CD4-positive, alpha-beta T cell treated with Interleukin-15 for 4 hours (primary cell): ENCODE measurements around the gene SNX18.

Source experiments
- DNase-seq: peaks from one replicate; pipeline ENCODE4 v3.0.0-alpha.2; 2020; ENCODE audit warnings: low spot score

The SNX18 gene

GRCh38 chr5:54580997-54581811, 63.6 kb downstream of the SNX18 start:
- DNase-seq: no peak

GRCh38 chr5:54581831-54582548, 64.4 kb downstream of the SNX18 start:
- DNase-seq: no peak

DNA sequence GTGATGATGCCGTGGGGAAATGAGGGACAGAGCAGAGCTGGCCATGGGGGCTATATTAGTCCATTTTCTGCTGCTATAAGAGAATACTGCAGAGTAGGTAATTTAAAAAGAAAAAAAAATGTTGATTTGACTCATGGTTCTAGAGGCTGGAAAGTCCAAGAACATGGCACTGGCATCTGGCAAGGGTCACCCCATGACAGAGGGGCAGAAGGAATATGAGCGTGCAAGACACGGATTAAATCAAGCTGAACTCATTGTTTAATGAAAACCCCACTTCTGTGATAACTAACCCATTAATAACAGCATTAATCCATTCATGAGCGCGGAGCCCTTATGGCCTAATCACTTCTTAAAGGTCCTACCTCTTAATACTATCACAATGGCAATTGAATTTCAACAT, 68.8 kb downstream of the SNX18 start:
- DNase-seq: no peak

DNA sequence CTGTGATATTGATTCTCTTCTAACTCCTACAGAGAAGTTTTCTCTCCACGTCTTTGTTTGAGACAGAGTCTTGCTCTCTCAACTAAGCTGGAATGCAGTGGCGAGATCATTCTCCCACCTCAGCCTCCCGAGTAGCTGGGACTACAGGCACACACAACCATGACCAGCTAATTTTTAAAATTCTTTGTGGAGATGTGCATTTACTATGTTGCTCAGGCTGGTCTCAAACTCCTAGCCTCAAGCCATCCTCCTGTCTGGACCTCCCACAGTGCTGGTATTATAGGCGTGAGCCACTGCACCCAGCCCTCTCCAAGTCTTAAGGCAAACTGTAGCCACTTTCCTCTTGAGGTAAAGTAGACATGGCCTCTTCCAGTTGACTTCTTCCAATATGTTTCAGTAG, 72.2 kb downstream of the SNX18 start:
- DNase-seq: no peak

- no peak for DNase-seq
Measured at GRCh38 chr5:54590824-54591223, 73.3 kb downstream of the SNX18 start.

DNA sequence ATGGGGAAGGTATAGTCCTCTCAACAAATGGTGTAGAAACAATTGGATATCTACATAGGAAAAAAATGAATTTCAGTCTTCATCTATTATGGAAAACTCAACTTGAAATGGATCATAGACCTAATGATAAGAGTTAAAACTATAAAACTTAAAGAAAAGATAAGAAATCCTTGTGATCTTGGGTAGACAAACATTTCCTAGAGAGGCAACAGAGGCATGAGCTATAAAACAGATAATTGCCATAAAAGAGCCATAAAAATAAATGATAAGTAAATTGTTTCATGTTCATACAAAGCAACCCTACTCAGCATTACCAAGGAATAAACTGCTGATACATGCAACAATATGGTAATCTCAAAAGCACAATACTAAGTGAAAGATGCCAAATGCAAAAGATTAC, 76.2 kb downstream of the SNX18 start:
- no peak for DNase-seq

- DNase-seq: no peak
Measured at GRCh38 chr5:54594181-54594580, 76.6 kb downstream of the SNX18 start.

GRCh38 chr5:54595721-54596120, 78.2 kb downstream of the SNX18 start:
- DNase-seq: no peak
